HepG2 (cell line): ENCODE results near the gene UBE3A. TPM values are rescaled to one million over a fixed set of nuclear protein-coding genes. Genes with fewer than 3 reads are reported as not detected.

Experiments
- ATAC-seq: fragments of 200-7000 bp; cut with Tn5 transposase; 3 replicates; pipeline ENCODE4 v1.9.1; 2020; ENCODE audit warnings: mild to moderate bottlenecking, moderate library complexity
- BruUV-seq: library from RNA; stranded (reverse); fragments of 400-500 nt; replicated peaks from 2 replicates; lab custom pipeline; 2021; lab: Mats Ljungman, UMichigan
- CTCF ChIA-PET: fragments of 300-600 bp; formaldehyde crosslinking; extraction: SDS; loops from one replicate; lab custom pipeline; 2021; ENCODE audit warnings: low total read pairs, inconsistent platforms, low intra/inter-chr PET ratio; lab: Yijun Ruan, JAX
- POLR2A ChIA-PET: fragments of 350-600 bp; sonication (Branson Sonifier 250); formaldehyde crosslinking; loops from one replicate; lab custom pipeline; 2020; ENCODE audit warnings: antibody characterized with exemption, inconsistent platforms; lab: Yijun Ruan, JAX
- DNase-seq: peaks from one replicate; pipeline ENCODE4 v3.0.0-alpha.2; 2015; ENCODE audit warnings: low spot score
- FAIRE-seq: peaks from 3 replicates; lab custom pipeline; 2011; peaks lifted over from hg19 to GRCh38; lab: Jason Lieb, UNC
- H2AFZ ChIP-seq: one replicate; pipeline ENCODE4 v1.6.1; 2011; ENCODE audit warnings: low read length, inconsistent platforms
- H3K27ac ChIP-seq: fragments of 300-600 bp; 3 replicates; pipeline ENCODE4 v1.8.0; 2011; ENCODE audit warnings: mixed run types, mild to moderate bottlenecking, mixed read lengths, low read length, inconsistent platforms; ENCODE audit not compliant: insufficient read depth; ENCODE audit errors: extremely low read length
- H3K27me3 ChIP-seq, 2 experiments: fragments of 200-600 bp in 1 of 2; 2 replicates in 1 of 2; 3 replicates in 1 of 2; pipeline versions ENCODE4 v1.6.0 to v1.8.0; 2011; ENCODE audit warnings: low read length in 2 of 2, mild to moderate bottlenecking in 2 of 2, moderate library complexity in 2 of 2, inconsistent platforms in 1 of 2; ENCODE audit not compliant: insufficient read depth in 2 of 2, control insufficient read depth in 1 of 2
- H3K36me3 ChIP-seq, 2 experiments: fragments of 200-600 bp in 1 of 2; replicated peaks in 1 of 2; 2 replicates in 1 of 2; 3 replicates in 1 of 2; pipeline versions ENCODE4 v1.5.1 to v1.8.0; 2011; ENCODE audit warnings: low read length in 2 of 2, inconsistent platforms in 1 of 2; ENCODE audit not compliant: insufficient read depth in 2 of 2, control insufficient read depth in 1 of 2
- H3K4me1 ChIP-seq: 2 replicates; pipeline ENCODE4 v1.5.1; 2012; ENCODE audit warnings: low read length, inconsistent platforms; ENCODE audit not compliant: insufficient read depth
- H3K4me2 ChIP-seq: 2 replicates; pipeline ENCODE4 v1.6.0; 2011; ENCODE audit warnings: low read depth, low read length, inconsistent platforms
- H3K4me3 ChIP-seq, 3 experiments: fragments of 200-600 bp in 1 of 3; sonication (generic), shearing (Covaris generic) in 1 of 3; replicated peaks in 1 of 3; 2 replicates each; pipeline ENCODE4 v1.5.1; 2011 to 2016; ENCODE audit warnings: low read length in 3 of 3, inconsistent platforms in 2 of 3, low read depth in 2 of 3, mild to moderate bottlenecking in 2 of 3, control low read depth in 1 of 3, mixed read lengths in 1 of 3; ENCODE audit not compliant: insufficient read depth in 1 of 3
- H3K79me2 ChIP-seq: one replicate; pipeline ENCODE4 v1.6.1; 2011; ENCODE audit warnings: low read length, inconsistent platforms; ENCODE audit not compliant: insufficient read depth
- H3K9ac ChIP-seq: 2 replicates; pipeline ENCODE4 v1.6.0; 2011; ENCODE audit warnings: mild to moderate bottlenecking, low read depth, low read length, inconsistent platforms; ENCODE audit not compliant: insufficient read depth
- H3K9me3 ChIP-seq: 2 replicates; pipeline ENCODE4 v1.5.1; 2012; ENCODE audit warnings: mild to moderate bottlenecking, low read length
- H4K20me1 ChIP-seq: 2 replicates; pipeline ENCODE4 v1.6.0; 2011; ENCODE audit warnings: inconsistent platforms, mild to moderate bottlenecking, low read length, moderate library complexity; ENCODE audit not compliant: insufficient read depth
- BORCS8-MEF2B ChIP-seq: sonication (generic); formaldehyde crosslinking; IDR thresholded peaks from 2 replicates; pipeline ENCODE4 v1.8.0; 2022; ENCODE audit warnings: mild to moderate bottlenecking, missing genetic modification reagents
- CBX5 ChIP-seq: sonication (generic); formaldehyde crosslinking; IDR thresholded peaks from 2 replicates; pipeline ENCODE4 v1.4.0; 2020; ENCODE audit warnings: missing genetic modification reagents, borderline replicate concordance
- ISL2 ChIP-seq: sonication (generic); formaldehyde crosslinking; IDR thresholded peaks from 2 replicates; pipeline ENCODE4 v1.5.0; 2020; ENCODE audit warnings: missing genetic modification reagents
- PRDM4 ChIP-seq: sonication (generic); formaldehyde crosslinking; IDR thresholded peaks from 2 replicates; pipeline ENCODE4 v1.9.0; 2021; ENCODE audit warnings: missing genetic modification reagents, borderline replicate concordance
- RAD51 ChIP-seq: fragments of 450-650 bp; IDR thresholded peaks from 2 replicates; pipeline ENCODE4 v1.6.1; 2016; ENCODE audit warnings: borderline replicate concordance
- RBM39 ChIP-seq: fragments of 200-400 bp; formaldehyde crosslinking; IDR thresholded peaks from one replicate; pipeline ENCODE4 v1.6.1; 2018; ENCODE audit warnings: antibody characterized with exemption, mild to moderate bottlenecking, low read depth, low read length; ENCODE audit not compliant: poor library complexity, severe bottlenecking
- RFX1 ChIP-seq: fragments of 450-650 bp; IDR thresholded peaks from 2 replicates; pipeline ENCODE4 v1.6.1; 2017
- SNRNP70 ChIP-seq: fragments of 200-400 bp; formaldehyde crosslinking; IDR thresholded peaks from 2 replicates; pipeline ENCODE4 v1.6.1; 2017; ENCODE audit warnings: mild to moderate bottlenecking, low read depth, low read length, moderate library complexity
- SRF ChIP-seq: IDR thresholded peaks from 2 replicates; pipeline ENCODE4 v1.6.1; 2011; ENCODE audit warnings: mild to moderate bottlenecking, low read depth, low read length, moderate library complexity
- ZNF205 ChIP-seq: IDR thresholded peaks from 2 replicates; pipeline ENCODE4 v1.6.1; 2018; ENCODE audit warnings: missing biosample characterization, missing genetic modification reagents
- ZNF276 ChIP-seq: sonication (generic); formaldehyde crosslinking; IDR thresholded peaks from 2 replicates; pipeline ENCODE4 v1.4.0; 2020; ENCODE audit warnings: mild to moderate bottlenecking, low read depth, missing genetic modification reagents
- ZNF280B ChIP-seq: sonication (generic); formaldehyde crosslinking; IDR thresholded peaks from 2 replicates; pipeline ENCODE4 v1.5.0; 2020; ENCODE audit warnings: missing genetic modification reagents, mild to moderate bottlenecking, borderline replicate concordance
- ZNF530 ChIP-seq: sonication (generic); formaldehyde crosslinking; IDR thresholded peaks from 2 replicates; pipeline ENCODE4 v1.5.0; 2020; ENCODE audit warnings: low read depth, mild to moderate bottlenecking, missing genetic modification reagents
- ZNF546 ChIP-seq: sonication (generic); formaldehyde crosslinking; conservative IDR thresholded peaks from 2 replicates; pipeline ENCODE4 v1.8.1; 2023; ENCODE audit warnings: mild to moderate bottlenecking, missing genetic modification reagents
- ZNF652 ChIP-seq: IDR thresholded peaks from 2 replicates; pipeline ENCODE4 v1.6.1; 2016; ENCODE audit warnings: low read depth, borderline replicate concordance
- ZNF749 ChIP-seq: sonication (generic); formaldehyde crosslinking; IDR thresholded peaks from 2 replicates; pipeline ENCODE4 v1.8.0; 2022; ENCODE audit warnings: mild to moderate bottlenecking, missing genetic modification reagents, moderate library complexity, borderline replicate concordance
- WGBS: methylation state at CpG from one replicate; pipeline ENCODE4 v1.1.6; 2017; ENCODE audit warnings: low lambda C conversion rate; 5-methylcytosine and 5-hydroxymethylcytosine counted together
- in situ Hi-C: cut with HindIII; loops from 2 replicates; pipeline ENCODE4 v1.10.0; 2017; ENCODE audit warnings: low pct_unique_long_range_greater_than_20kb; ENCODE audit not compliant: extremely low pct_ligation_motif_present
- intact Hi-C: fragments of 100-400 bp; cut with micrococcal nuclease; formaldehyde crosslinking; loops from one replicate; pipeline ENCODE4 v1.10.0; 2022; ENCODE audit not compliant: unreplicated experiment
- polyA plus RNA-seq, 8 experiments: library from polyadenylated mRNA; depleted of rRNA in 3 of 8; stranded (reverse) in 7 of 8; unstranded in 1 of 8; fragments of >200 nt; fragmentation: Illumina TruSeq in 4 of 8; extraction: Trizol in 4 of 8; gene quantifications; 2 replicates each; pipeline versions ENCODE4 v1.2.1 to v1.2.3, GENCODE V29; 2011 to 2016; ENCODE audit warnings: low read depth in 4 of 8, missing spikeins in 1 of 8, mixed read lengths in 1 of 8; ENCODE audit not compliant: insufficient read depth in 1 of 8
- total RNA-seq, 5 experiments: library from RNA; depleted of rRNA; stranded (reverse); fragments of >200 nt; fragmentation: Illumina TruSeq; extraction: Trizol; gene quantifications; 2 replicates each; pipeline ENCODE4 v1.2.3, GENCODE V29; 2016; ENCODE audit warnings: low read depth in 1 of 5

UBE3A gene
- total and polyA plus RNA-seq, 2 of the 13 experiments (the other 11 are each of a cell fraction or from before 2014, with no cell fraction given) = 17.3 to 80.5 TPM

GRCh38 chr15:25468611-25469010 lies 29.8 kb upstream of the UBE3A start (continued):
- no peak for TF ChIP-seq PRDM4 (CRISPR knock-in tag)
- no peak for TF ChIP-seq ZNF280B
- no peak for TF ChIP-seq SRF

- WGBS = 13% methylated on average over 1 of the region's 1 CpG
- Histone ChIP-seq H3K9me3 (peaks cover 4% of the 10 kb centered on the region; the same call in 1 of the 2 replicates), H3K36me3 (no peaks in the 10 kb centered on the region), H3K4me2 (no peak overlapping the region), H3K4me1 (no peaks in the 10 kb centered on the region), H3K9ac (no peak overlapping the region), H3K27me3 (no peaks in the 10 kb centered on the region), H3K4me3 (no peak overlapping the region), H3K79me2 (no peaks in the 10 kb centered on the region), H2AFZ (no peak overlapping the region), H3K27ac (no peak overlapping the region), H4K20me1 (no peaks in the 10 kb centered on the region)
- FAIRE-seq = no peak
- in situ Hi-C loops (no loop called here), intact Hi-C loops (no loop called here)
- BruUV-seq = no TSS peak
- no peak for DNase-seq
- CTCF ChIA-PET = no interaction called here
- POLR2A ChIA-PET = no interaction called here
- ATAC-seq = no peak
- TF ChIP-seq ZNF749 (CRISPR knock-in tag) (no peak), RBM39 (no peak), ZNF546 (CRISPR knock-in tag) (no peak), ZNF530 (CRISPR knock-in tag) (no peak), ZNF205 (no peak), RAD51 (no peak), ZNF652 (no peak), ISL2 (CRISPR knock-in tag) (no peak), CBX5 (no peak), SNRNP70 (no peak), RFX1 (no peak), ZNF276 (CRISPR knock-in tag) (no peak), BORCS8-MEF2B (no peak)
Observed at GRCh38 chr15:25465835-25466234, 27.0 kb upstream of the UBE3A start.
